OCI-LY1 (cell line): ENCODE measurements around the gene RYR3.

Experiments
- H2AFZ ChIP-seq: fragments of 200-600 bp; sonication (generic), shearing (Covaris generic); 2 replicates; pipeline ENCODE4 v1.6.0; 2014; ENCODE audit warnings: antibody characterized with exemption, mild to moderate bottlenecking, low read length
- H3F3A ChIP-seq: fragments of 200-600 bp; sonication (generic), shearing (Covaris generic); 2 replicates; pipeline ENCODE4 v1.6.0; 2014; ENCODE audit warnings: mild to moderate bottlenecking, antibody characterized with exemption, low read length, moderate library complexity; ENCODE audit not compliant: insufficient read depth
- H3K27ac ChIP-seq: fragments of 200-600 bp; sonication (generic); 2 replicates; pipeline ENCODE4 v1.5.1; 2014; ENCODE audit warnings: low read length, mixed run types, mild to moderate bottlenecking, low read depth; ENCODE audit not compliant: poor library complexity, severe bottlenecking
- H3K27me3 ChIP-seq: fragments of 200-600 bp; sonication (generic); 2 replicates; pipeline ENCODE4 v1.6.0; 2014; ENCODE audit warnings: antibody characterized with exemption, mild to moderate bottlenecking, low read length, moderate library complexity; ENCODE audit not compliant: insufficient read depth
- H3K36me3 ChIP-seq: fragments of 200-600 bp; sonication (generic); 2 replicates; pipeline ENCODE4 v1.6.1; 2014; ENCODE audit warnings: mild to moderate bottlenecking, antibody characterized with exemption, low read length, moderate library complexity, mixed read lengths; ENCODE audit not compliant: insufficient read depth
- H3K4me1 ChIP-seq: fragments of 200-600 bp; sonication (generic); 2 replicates; pipeline ENCODE4 v1.5.1; 2014; ENCODE audit warnings: mild to moderate bottlenecking, low read length, moderate library complexity; ENCODE audit not compliant: insufficient read depth, severe bottlenecking
- H3K4me2 ChIP-seq: fragments of 200-600 bp; sonication (generic), shearing (Covaris generic); 2 replicates; pipeline ENCODE4 v1.6.1; 2014; ENCODE audit warnings: low read length
- H3K4me3 ChIP-seq: fragments of 200-600 bp; sonication (generic); 2 replicates; pipeline ENCODE4 v1.5.1; 2014; ENCODE audit warnings: low read length, low read depth, mild to moderate bottlenecking, mixed read lengths; ENCODE audit not compliant: poor library complexity, severe bottlenecking
- H3K79me2 ChIP-seq: fragments of 200-600 bp; shearing (Covaris generic); 2 replicates; pipeline ENCODE4 v1.6.1; 2016; ENCODE audit warnings: mixed run types, low read length, mixed read lengths; ENCODE audit not compliant: insufficient read depth
- H3K9ac ChIP-seq: fragments of 200-600 bp; sonication (generic), shearing (Covaris generic); 2 replicates; pipeline ENCODE4 v1.6.1; 2014; ENCODE audit warnings: mild to moderate bottlenecking, low read length, mixed read lengths
- H3K9me2 ChIP-seq: fragments of 200-600 bp; sonication (generic), shearing (Covaris generic); 2 replicates; pipeline ENCODE4 v1.6.1; 2014; ENCODE audit warnings: low read depth, mild to moderate bottlenecking, low read length, mixed read lengths
- H3K9me3 ChIP-seq: fragments of 200-600 bp; shearing (Covaris generic); 2 replicates; pipeline ENCODE4 v1.6.1; 2014; ENCODE audit warnings: low read length, mixed read lengths
- H4K20me1 ChIP-seq: fragments of 200-600 bp; sonication (generic), shearing (Covaris generic); 2 replicates; pipeline ENCODE4 v1.6.0; 2016; ENCODE audit warnings: mild to moderate bottlenecking, low read length; ENCODE audit not compliant: insufficient read depth
- EZH2 ChIP-seq: fragments of 200-600 bp; sonication (generic), shearing (Covaris generic); IDR thresholded peaks from 2 replicates; pipeline ENCODE4 v1.8.0; 2017; ENCODE audit warnings: borderline replicate concordance, mixed run types, mild to moderate bottlenecking, antibody characterized with exemption, low read length, moderate library complexity, mixed read lengths
- TF ChIP-seq, protein P1 (sequence below): fragments of 200-600 bp; sonication (generic), shearing (Covaris generic); IDR thresholded peaks from 2 replicates; pipeline ENCODE4 v1.5.1; 2017; ENCODE audit warnings: mild to moderate bottlenecking, antibody characterized with exemption, low read length, moderate library complexity, mixed read lengths

RYR3 gene

GRCh38 chr15:33908406-33908805 is 597.6 kb downstream of the RYR3 start:
- TF ChIP-seq, protein P1, sequence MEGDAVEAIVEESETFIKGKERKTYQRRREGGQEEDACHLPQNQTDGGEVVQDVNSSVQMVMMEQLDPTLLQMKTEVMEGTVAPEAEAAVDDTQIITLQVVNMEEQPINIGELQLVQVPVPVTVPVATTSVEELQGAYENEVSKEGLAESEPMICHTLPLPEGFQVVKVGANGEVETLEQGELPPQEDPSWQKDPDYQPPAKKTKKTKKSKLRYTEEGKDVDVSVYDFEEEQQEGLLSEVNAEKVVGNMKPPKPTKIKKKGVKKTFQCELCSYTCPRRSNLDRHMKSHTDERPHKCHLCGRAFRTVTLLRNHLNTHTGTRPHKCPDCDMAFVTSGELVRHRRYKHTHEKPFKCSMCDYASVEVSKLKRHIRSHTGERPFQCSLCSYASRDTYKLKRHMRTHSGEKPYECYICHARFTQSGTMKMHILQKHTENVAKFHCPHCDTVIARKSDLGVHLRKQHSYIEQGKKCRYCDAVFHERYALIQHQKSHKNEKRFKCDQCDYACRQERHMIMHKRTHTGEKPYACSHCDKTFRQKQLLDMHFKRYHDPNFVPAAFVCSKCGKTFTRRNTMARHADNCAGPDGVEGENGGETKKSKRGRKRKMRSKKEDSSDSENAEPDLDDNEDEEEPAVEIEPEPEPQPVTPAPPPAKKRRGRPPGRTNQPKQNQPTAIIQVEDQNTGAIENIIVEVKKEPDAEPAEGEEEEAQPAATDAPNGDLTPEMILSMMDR: no peak
- no peak for TF ChIP-seq EZH2
- H3K9me3 ChIP-seq: no peaks in the 10 kb centered on the region
- H3K27ac ChIP-seq: no peak overlapping the region
- no peaks in the 10 kb centered on the region for H3K27me3 ChIP-seq
- no peaks in the 10 kb centered on the region for H3K79me2 ChIP-seq
- H3K4me1 ChIP-seq: no peaks in the 10 kb centered on the region
- H2AFZ ChIP-seq: no peak overlapping the region
- no peaks in the 10 kb centered on the region for H3K36me3 ChIP-seq
- H3K9ac ChIP-seq: no peak overlapping the region
- no peak overlapping the region for H3K4me3 ChIP-seq
- no peak overlapping the region for H3K4me2 ChIP-seq
- no peaks in the 10 kb centered on the region for H3K9me2 ChIP-seq
- H4K20me1 ChIP-seq: no peaks in the 10 kb centered on the region
- no peaks in the 10 kb centered on the region for H3F3A ChIP-seq

- Histone ChIP-seq H3K9me2 (no peaks in the 10 kb centered on the region), H3K4me2 (no peak overlapping the region), H3K9me3 (no peaks in the 10 kb centered on the region), H3K4me1 (peaks cover 3% of the 10 kb centered on the region), H3K27me3 (no peaks in the 10 kb centered on the region), H3K79me2 (no peaks in the 10 kb centered on the region), H2AFZ (no peak overlapping the region), H3K4me3 (no peak overlapping the region), H3K36me3 (no peaks in the 10 kb centered on the region), H3K9ac (no peak overlapping the region), H3K27ac (no peak overlapping the region), H4K20me1 (no peaks in the 10 kb centered on the region), H3F3A (no peaks in the 10 kb centered on the region)
- TF ChIP-seq, protein P1: no peak
- TF ChIP-seq EZH2: no peak
These were observed 600.0 kb downstream of the RYR3 start for GRCh38 chr15:33910741-33911140.

DNA sequence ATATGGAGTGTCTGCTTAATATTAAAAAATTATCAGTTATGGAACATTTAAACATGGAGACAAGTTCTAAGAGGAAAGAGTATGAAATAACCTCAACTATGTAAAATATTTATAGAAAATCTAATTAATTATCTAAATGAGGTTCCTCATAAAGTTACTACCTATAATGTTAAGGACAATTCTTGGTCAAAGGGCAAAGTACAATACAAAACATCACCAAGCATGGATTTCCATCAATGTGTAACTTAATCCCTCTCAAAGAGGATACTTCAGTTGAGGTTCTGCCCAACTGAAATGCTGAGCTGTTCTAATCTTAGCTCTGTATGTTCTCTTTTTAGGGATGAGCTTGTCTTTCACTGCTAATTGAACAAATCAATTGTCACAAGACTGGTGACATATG is 601.6 kb downstream of the RYR3 start:
- H3K4me3 ChIP-seq: no peak overlapping the region

More for the DNA sequence above, 601.6 kb downstream of the RYR3 start:
- no peaks in the 10 kb centered on the region for H3K27me3 ChIP-seq
- no peak overlapping the region for H3K9ac ChIP-seq
- no peaks in the 10 kb centered on the region for H3F3A ChIP-seq
- no peaks in the 10 kb centered on the region for H3K9me3 ChIP-seq
- no peaks in the 10 kb centered on the region for H3K79me2 ChIP-seq
- no peak overlapping the region for H3K4me2 ChIP-seq
- H3K9me2 ChIP-seq: no peaks in the 10 kb centered on the region
- no peak for TF ChIP-seq EZH2
- TF ChIP-seq, protein P1: no peak
- H4K20me1 ChIP-seq: no peaks in the 10 kb centered on the region
- H3K4me1 ChIP-seq: peaks cover 5% of the 10 kb centered on the region
- H3K36me3 ChIP-seq: no peaks in the 10 kb centered on the region
- H2AFZ ChIP-seq: no peak overlapping the region
- H3K27ac ChIP-seq: no peak overlapping the region
